IMR-90 (cell line): ENCODE data around the gene WNK1. TPM values are rescaled to one million over a fixed set of nuclear protein-coding genes. Genes with fewer than 3 reads are reported as not detected.

Experiments used
- ATAC-seq: fragments of 200-7000 bp; cut with Tn5 transposase; 2 replicates; pipeline ENCODE4 v1.9.1; 2020; ENCODE audit warnings: low read depth, mild to moderate bottlenecking, moderate library complexity
- BruUV-seq: library from RNA; stranded (reverse); fragments of 400-500 nt; replicated peaks from 2 replicates; lab custom pipeline; 2021; lab: Mats Ljungman, UMichigan
- CTCF ChIA-PET: fragments of 300-600 bp; formaldehyde crosslinking; extraction: SDS; loops from one replicate; lab custom pipeline; 2021; ENCODE audit warnings: antibody characterized with exemption; lab: Yijun Ruan, JAX
- POLR2A ChIA-PET: fragments of 300-600 bp; sonication (Branson Sonifier 250); formaldehyde crosslinking; loops from one replicate; lab custom pipeline; 2022; ENCODE audit warnings: antibody characterized with exemption; ENCODE audit not compliant: unreplicated experiment; lab: Charles Lee
- DNase-seq: peaks from one replicate; pipeline ENCODE4 v3.0.0; 2013
- H2AFZ ChIP-seq: replicated peaks from 2 replicates; pipeline ENCODE3; 2013; ENCODE audit warnings: low read length, mild to moderate bottlenecking; ENCODE audit not compliant: poor library complexity
- H2AK5ac ChIP-seq: 2 replicates; pipeline ENCODE4 v1.6.1; 2013; ENCODE audit warnings: low read depth, low read length, inconsistent platforms
- H2AK9ac ChIP-seq: replicated peaks from 2 replicates; pipeline ENCODE3; 2013; ENCODE audit warnings: mild to moderate bottlenecking, low read depth, low read length, moderate library complexity; ENCODE audit not compliant: poor library complexity
- H2BK120ac ChIP-seq: 2 replicates; pipeline ENCODE4 v1.6.1; 2013; ENCODE audit warnings: low read depth, low read length, inconsistent platforms
- H2BK15ac ChIP-seq: 3 replicates; pipeline ENCODE4 v1.6.1; 2013; ENCODE audit warnings: low read depth, low read length, inconsistent platforms
- H2BK20ac ChIP-seq: 2 replicates; pipeline ENCODE4 v1.6.1; 2013; ENCODE audit warnings: low read depth, mild to moderate bottlenecking, inconsistent platforms, low read length, moderate library complexity
- H2BK5ac ChIP-seq: 2 replicates; pipeline ENCODE4 v1.6.1; 2013; ENCODE audit warnings: mild to moderate bottlenecking, low read depth, low read length, inconsistent platforms; ENCODE audit not compliant: poor library complexity, severe bottlenecking
- H3K14ac ChIP-seq: replicated peaks from 2 replicates; pipeline ENCODE4 v1.6.1; 2013; ENCODE audit warnings: low read depth, low read length, inconsistent platforms
- H3K18ac ChIP-seq: 2 replicates; pipeline ENCODE4 v1.6.1; 2013; ENCODE audit warnings: low read depth, low read length, control low read depth
- H3K23ac ChIP-seq: 2 replicates; pipeline ENCODE4 v1.6.1; 2013; ENCODE audit warnings: low read depth, low read length, inconsistent platforms
- H3K27ac ChIP-seq: 2 replicates; pipeline ENCODE4 v1.5.1; 2013; ENCODE audit warnings: mild to moderate bottlenecking, control low read depth, low read length; ENCODE audit not compliant: insufficient read depth
- H3K27me3 ChIP-seq: 2 replicates; pipeline ENCODE4 v1.6.1; 2013; ENCODE audit warnings: low read length; ENCODE audit not compliant: control insufficient read depth, insufficient read depth
- H3K36me3 ChIP-seq: 2 replicates; pipeline ENCODE4 v1.6.1; 2013; ENCODE audit warnings: low read length, mixed read lengths; ENCODE audit not compliant: control insufficient read depth, insufficient read depth
- H3K4ac ChIP-seq: 2 replicates; pipeline ENCODE4 v1.6.1; 2013; ENCODE audit warnings: low read depth, low read length, inconsistent platforms
- H3K4me1 ChIP-seq: 2 replicates; pipeline ENCODE4 v1.6.1; 2013; ENCODE audit warnings: low read length, mixed read lengths; ENCODE audit not compliant: control insufficient read depth, insufficient read depth
- H3K4me2 ChIP-seq: 2 replicates; pipeline ENCODE4 v1.6.1; 2013; ENCODE audit warnings: low read depth, mild to moderate bottlenecking, control low read depth, low read length, moderate library complexity
- H3K4me3 ChIP-seq: 2 replicates; pipeline ENCODE4 v1.5.1; 2013; ENCODE audit warnings: low read depth, mild to moderate bottlenecking, control low read depth, low read length, moderate library complexity; ENCODE audit not compliant: insufficient read depth
- H3K56ac ChIP-seq: 2 replicates; pipeline ENCODE4 v1.6.1; 2013; ENCODE audit warnings: low read length, inconsistent platforms; ENCODE audit not compliant: insufficient read depth; ENCODE audit errors: extremely low read depth
- H3K79me1 ChIP-seq, 2 experiments: 2 replicates each; pipeline ENCODE4 v1.6.1; 2013; ENCODE audit warnings: low read length in 2 of 2, inconsistent platforms in 1 of 2, low read depth in 1 of 2
- H3K9ac ChIP-seq: 2 replicates; pipeline ENCODE4 v1.6.1; 2013; ENCODE audit warnings: low read depth, low read length, control low read depth
- H3K9me1 ChIP-seq: 2 replicates; pipeline ENCODE4 v1.6.1; 2013; ENCODE audit warnings: low read length, inconsistent platforms; ENCODE audit not compliant: insufficient read depth
- H3K9me3 ChIP-seq: 2 replicates; pipeline ENCODE4 v1.6.1; 2013; ENCODE audit warnings: low read length; ENCODE audit not compliant: control insufficient read depth, insufficient read depth
- H4K20me1 ChIP-seq: 2 replicates; pipeline ENCODE4 v1.6.1; 2013; ENCODE audit warnings: low read length, inconsistent platforms; ENCODE audit not compliant: insufficient read depth
- H4K5ac ChIP-seq: 2 replicates; pipeline ENCODE4 v1.6.1; 2013; ENCODE audit warnings: mild to moderate bottlenecking, low read depth, low read length, control low read depth
- H4K8ac ChIP-seq, 2 experiments: 2 replicates each; pipeline ENCODE4 v1.6.1; 2013; ENCODE audit warnings: low read depth in 2 of 2, low read length in 2 of 2, control low read depth in 1 of 2, inconsistent platforms in 1 of 2
- H4K91ac ChIP-seq: 2 replicates; pipeline ENCODE4 v1.6.1; 2013; ENCODE audit warnings: low read depth, low read length, inconsistent platforms; ENCODE audit not compliant: insufficient read depth
- BHLHE40 ChIP-seq: fragments of 150-350 bp; IDR thresholded peaks from 2 replicates; pipeline ENCODE4 v1.6.1; 2016; ENCODE audit warnings: mild to moderate bottlenecking, low read depth, low read length
- CEBPB ChIP-seq: IDR thresholded peaks from 2 replicates; pipeline ENCODE4 v1.6.1; 2012; ENCODE audit warnings: low read depth, low read length, improper control_type of control experiment
- CHD1 ChIP-seq: IDR thresholded peaks from 2 replicates; pipeline ENCODE4 v1.6.1; 2012; ENCODE audit warnings: low read depth, low read length, improper control_type of control experiment
- CTCF ChIP-seq: conservative IDR thresholded peaks from 2 replicates; pipeline ENCODE4 v1.5.1; 2012; ENCODE audit warnings: mild to moderate bottlenecking, low read depth, low read length, improper control_type of control experiment
- ELK1 ChIP-seq: fragments of 150-350 bp; IDR thresholded peaks from 2 replicates; pipeline ENCODE4 v1.6.1; 2016; ENCODE audit warnings: low read depth, mild to moderate bottlenecking, low read length, moderate library complexity, borderline replicate concordance
- FOS ChIP-seq: fragments of 150-350 bp; IDR thresholded peaks from 2 replicates; pipeline ENCODE4 v1.6.1; 2016; ENCODE audit warnings: low read depth, low read length
- MAFK ChIP-seq: IDR thresholded peaks from 2 replicates; pipeline ENCODE4 v1.6.1; 2012; ENCODE audit warnings: low read depth, low read length, improper control_type of control experiment
- MAZ ChIP-seq: IDR thresholded peaks from 2 replicates; pipeline ENCODE4 v1.6.1; 2012; ENCODE audit warnings: low read depth, mild to moderate bottlenecking, low read length, improper control_type of control experiment, moderate library complexity, borderline replicate concordance
- MXI1 ChIP-seq: IDR thresholded peaks from 2 replicates; pipeline ENCODE4 v1.6.1; 2012; ENCODE audit warnings: low read depth, mild to moderate bottlenecking, low read length, moderate library complexity, borderline replicate concordance
- NFE2L2 ChIP-seq: fragments of 150-350 bp; IDR thresholded peaks from 2 replicates; pipeline ENCODE4 v1.6.1; 2016; ENCODE audit warnings: low read depth, mild to moderate bottlenecking, low read length
- POLR2A ChIP-seq: IDR thresholded peaks from 2 replicates; pipeline ENCODE4 v1.6.1; 2012; ENCODE audit warnings: mild to moderate bottlenecking, low read depth, low read length
- RAD21 ChIP-seq: IDR thresholded peaks from 2 replicates; pipeline ENCODE4 v1.6.1; 2012; ENCODE audit warnings: low read length, improper control_type of control experiment
- RCOR1 ChIP-seq: IDR thresholded peaks from 2 replicates; pipeline ENCODE4 v1.6.1; 2012; ENCODE audit warnings: mild to moderate bottlenecking, low read length, improper control_type of control experiment; ENCODE audit not compliant: insufficient replicate concordance
- SMC3 ChIP-seq: fragments of 150-350 bp; IDR thresholded peaks from 2 replicates; pipeline ENCODE4 v1.6.1; 2016; ENCODE audit warnings: low read depth, mild to moderate bottlenecking, antibody characterized with exemption, low read length, moderate library complexity
- USF2 ChIP-seq: fragments of 150-350 bp; IDR thresholded peaks from 2 replicates; pipeline ENCODE4 v1.6.1; 2017; ENCODE audit warnings: mild to moderate bottlenecking, antibody characterized with exemption, low read length, low read depth
- WGBS, 2 experiments: methylation state at CpG; one replicate each; pipeline versions ENCODE4 v1.1.5 to v1.1.7; 2013; ENCODE audit warnings: missing lambda C conversion rate in 2 of 2; ENCODE audit not compliant: insufficient read length in 1 of 2; ENCODE audit errors: extremely low coverage in 2 of 2; 5-methylcytosine and 5-hydroxymethylcytosine counted together
- dilution Hi-C: fragments of 300-500 bp; cut with HindIII; formaldehyde crosslinking; loops from one replicate; pipeline ENCODE4 v1.14.3; 2018; ENCODE audit warnings: low sequenced_read_pairs; ENCODE audit not compliant: unreplicated experiment
- in situ Hi-C: fragments of 300-500 bp; cut with MboI; formaldehyde crosslinking; loops from 3 replicates; pipeline ENCODE4 v1.14.3; 2019; ENCODE audit warnings: low sequenced_read_pairs, inconsistent platforms, mixed read lengths
- intact Hi-C: fragments of 100-400 bp; cut with micrococcal nuclease; formaldehyde crosslinking; loops from 2 replicates; pipeline ENCODE4 v1.10.0; 2022
- polyA plus RNA-seq, 3 experiments: library from polyadenylated mRNA; depleted of rRNA; stranded (reverse); fragments of >200 nt; gene quantifications; 2 replicates each; pipeline ENCODE4 v1.2.3, GENCODE V29; 2012; ENCODE audit warnings: low replicate concordance in 1 of 3
- total RNA-seq: library from RNA; depleted of rRNA; stranded (reverse); fragments of >200 nt; gene quantifications from 2 replicates; pipeline ENCODE4 v1.2.3, GENCODE V29; 2012

Gene WNK1
- total and polyA plus RNA-seq, 2 of the 4 experiments (the other 2 are of a cell fraction) = 36.9 to 42.8 TPM

DNA sequence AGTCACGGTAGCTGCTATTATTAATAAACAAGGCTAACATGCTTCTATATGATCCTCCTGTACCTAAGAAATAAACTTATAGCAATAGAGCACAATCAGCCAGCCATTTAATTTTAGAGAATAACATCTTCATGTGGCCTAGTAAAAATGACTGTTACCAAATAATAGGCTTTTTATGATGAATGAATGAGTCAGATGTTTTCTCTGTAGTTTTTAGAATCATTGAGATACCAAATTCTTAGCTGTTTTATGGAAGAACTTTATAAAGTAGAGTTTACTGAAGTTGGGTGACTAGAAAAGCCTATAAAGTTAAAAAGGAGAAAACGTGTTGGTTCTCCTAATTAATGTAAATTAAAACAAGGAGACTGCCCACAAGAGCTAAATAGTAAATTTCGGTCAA, 40.7 kb downstream of the WNK1 start:
- CTCF ChIA-PET = interaction anchor here (0.6 to 1.4 kb wide), 2 partner anchors 123 to 217 kb away, joined by 4 read pairs; no protein-coding TSS in a partner anchor
- no TSS peak for BruUV-seq
- no peak for TF ChIP-seq ELK1
- no peak for TF ChIP-seq BHLHE40
- no peak for TF ChIP-seq USF2
- no peak for TF ChIP-seq NFE2L2
- no peak for TF ChIP-seq CTCF
- no peak for TF ChIP-seq MAFK
- no peak for TF ChIP-seq FOS
- TF ChIP-seq CHD1 = no peak
- TF ChIP-seq CEBPB = no peak
- TF ChIP-seq RCOR1 = no peak
- TF ChIP-seq POLR2A = no peak
- TF ChIP-seq MXI1 = no peak
- no peak for TF ChIP-seq SMC3
- no peak for TF ChIP-seq RAD21
- no peak for TF ChIP-seq MAZ

More for the DNA sequence above, 40.7 kb downstream of the WNK1 start:
- no peak overlapping the region for H2BK20ac ChIP-seq
- H3K18ac ChIP-seq = no peak overlapping the region
- H3K27me3 ChIP-seq = no peaks in the 10 kb centered on the region
- peaks cover 4% of the 10 kb centered on the region for H3K4me1 ChIP-seq
- no peak overlapping the region for H3K9ac ChIP-seq
- no CpG with 5 or more reads among the region's 3 CpGs for WGBS, 2 experiments
- H3K79me1 ChIP-seq = peaks cover 21 to 66% of the 10 kb centered on the region in 2 experiments
- no peaks in the 10 kb centered on the region for H3K36me3 ChIP-seq
- ATAC-seq (no peak), DNase-seq (peak; percentile 17)
- no peak overlapping the region for H4K8ac ChIP-seq
- POLR2A ChIA-PET = no interaction called here
- dilution Hi-C loops = no loop called here
- no peak overlapping the region for H2AFZ ChIP-seq
- H3K23ac ChIP-seq = no peak overlapping the region
- H2AK5ac ChIP-seq = no peak overlapping the region
- no peak overlapping the region for H4K91ac ChIP-seq
- no peak overlapping the region for H3K4me2 ChIP-seq
- no peak overlapping the region for H4K5ac ChIP-seq
- no peak overlapping the region for H2AK9ac ChIP-seq
- H2BK5ac ChIP-seq = no peak overlapping the region
- H2BK120ac ChIP-seq = no peak overlapping the region
- intact Hi-C loops = loop anchor here (5.0 kb wide), 1 partner anchor 36 kb away; no protein-coding TSS in a partner anchor
- H3K56ac ChIP-seq = no peak overlapping the region
- H2BK15ac ChIP-seq = no peak overlapping the region
- no peak overlapping the region for H3K27ac ChIP-seq
- H4K20me1 ChIP-seq = peaks cover 54% of the 10 kb centered on the region
- no peak overlapping the region for H3K14ac ChIP-seq
- H3K4me3 ChIP-seq = no peak overlapping the region
- in situ Hi-C loops = no loop called here
- H3K9me3 ChIP-seq = no peaks in the 10 kb centered on the region
- peaks cover 16% of the 10 kb centered on the region for H3K9me1 ChIP-seq
- H3K4ac ChIP-seq = no peak overlapping the region
